NCI-H446 treated with DMSO at 0.1 percent for 48 hours (cell line): ENCODE measurements around the gene BRAF.
"Not testable (repeated sequence)": the region's sequence is repeated elsewhere in the genome, so short reads cannot be mapped to it uniquely, and the experiment has no call there.

Experiments
- DNase-seq: peaks from one replicate; lab custom pipeline; 2025; lab: John Stamatoyannopoulos, UW

Gene BRAF

DNA sequence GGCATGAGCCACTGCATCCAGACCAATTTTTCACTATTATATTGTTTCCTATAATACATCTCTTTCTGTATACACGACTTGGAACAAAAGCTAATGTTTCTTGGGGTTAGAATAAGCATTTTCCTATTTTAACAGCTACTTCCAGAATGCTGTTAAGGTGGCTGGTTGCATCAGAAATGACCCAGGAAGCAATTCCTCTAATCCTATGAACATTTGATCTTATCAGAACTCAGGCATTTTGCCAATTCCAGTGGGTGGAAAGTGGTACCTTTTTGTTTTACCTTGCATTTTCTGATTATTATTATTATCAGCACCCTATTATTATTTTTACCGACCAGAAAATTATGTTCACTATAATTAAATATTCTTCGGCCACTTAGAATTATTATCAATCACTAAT, 154.9 kb downstream of the BRAF start:
- no peak for DNase-seq

DNA sequence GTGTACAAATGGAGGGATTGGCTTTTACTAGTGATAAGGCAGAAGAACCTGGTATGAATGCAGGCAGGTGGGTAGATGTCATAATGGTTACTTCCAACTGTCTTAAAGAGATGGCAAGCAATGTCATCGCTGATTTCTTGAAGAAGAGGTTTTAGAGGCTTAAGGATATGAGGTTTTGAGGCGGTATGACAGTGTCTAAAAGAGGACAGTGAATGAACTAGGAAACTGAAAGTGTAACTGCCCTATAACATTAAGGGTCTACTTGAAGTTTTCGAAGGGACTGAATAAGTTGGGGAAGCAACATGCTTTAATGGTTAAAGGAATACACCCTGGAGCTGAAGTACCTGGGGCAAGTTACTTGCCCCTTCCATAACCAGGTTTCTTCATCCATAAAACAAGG, 157.3 kb downstream of the BRAF start:
- no peak for DNase-seq

- not testable (repeated sequence) for DNase-seq
Observed at GRCh38 chr7:140765441-140765840, 159.3 kb downstream of the BRAF start.

- not testable (repeated sequence) for DNase-seq
Observed at GRCh38 chr7:140763166-140763565, 161.6 kb downstream of the BRAF start.

DNA sequence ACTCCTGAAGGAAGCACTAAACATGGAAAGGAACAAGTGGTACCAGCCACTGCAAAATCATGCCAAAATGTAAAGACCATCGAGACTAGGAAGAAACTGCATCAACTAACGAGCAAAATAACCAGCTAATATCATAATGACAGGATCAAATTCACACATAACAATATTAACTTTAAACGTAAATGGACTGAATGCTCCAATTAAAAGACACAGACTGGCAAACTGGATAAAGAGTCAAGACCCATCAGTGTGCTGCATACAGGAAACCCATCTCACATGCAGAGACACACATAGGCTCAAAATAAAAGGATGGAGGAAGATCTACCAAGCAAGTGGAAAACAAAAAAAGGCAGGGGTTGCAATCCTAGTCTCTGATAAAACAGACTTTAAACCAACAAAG, 163.4 kb downstream of the BRAF start:
- DNase-seq: not testable (repeated sequence)

DNA sequence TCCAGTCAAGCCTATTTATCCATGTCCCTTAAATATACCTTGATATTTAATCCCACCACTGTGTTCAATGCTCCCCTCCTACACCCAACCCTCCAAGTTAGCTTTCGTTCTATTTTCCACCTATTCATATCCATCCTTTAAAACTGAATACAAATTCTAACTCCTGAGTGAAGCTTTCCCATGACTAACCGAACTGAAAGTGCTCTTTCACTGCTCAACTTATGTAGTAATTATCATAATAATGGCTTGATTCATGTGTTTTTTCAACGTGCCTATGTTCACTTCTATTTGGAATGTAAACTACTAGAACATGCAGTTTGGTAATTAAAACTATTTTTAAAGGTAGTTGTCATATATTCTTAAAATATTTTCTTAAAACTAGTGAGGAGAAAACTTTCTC, 170.2 kb downstream of the BRAF start:
- DNase-seq: no peak

GRCh38 chr7:140752533-140752932, 172.2 kb downstream of the BRAF start:
- no peak for DNase-seq

DNA sequence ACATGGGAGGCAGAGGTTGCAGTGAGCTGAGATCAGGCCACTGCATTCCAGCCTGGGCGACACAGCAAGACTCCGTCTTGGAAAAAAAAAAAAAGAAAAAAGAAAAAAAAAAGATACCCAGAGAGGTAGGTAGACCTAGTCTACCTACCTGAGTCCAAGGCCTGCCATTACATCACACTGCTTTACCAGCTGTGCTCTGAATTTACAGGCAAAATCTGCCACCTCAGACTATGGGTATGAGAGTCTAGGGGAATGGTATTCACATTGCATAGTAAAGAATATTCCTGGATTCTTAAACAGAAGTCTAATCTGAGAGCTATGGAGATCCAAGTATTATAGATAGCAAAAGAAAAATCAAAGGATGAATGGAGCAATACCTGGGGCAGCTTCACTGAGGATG, 178.0 kb downstream of the BRAF start:
- no peak for DNase-seq

DNA sequence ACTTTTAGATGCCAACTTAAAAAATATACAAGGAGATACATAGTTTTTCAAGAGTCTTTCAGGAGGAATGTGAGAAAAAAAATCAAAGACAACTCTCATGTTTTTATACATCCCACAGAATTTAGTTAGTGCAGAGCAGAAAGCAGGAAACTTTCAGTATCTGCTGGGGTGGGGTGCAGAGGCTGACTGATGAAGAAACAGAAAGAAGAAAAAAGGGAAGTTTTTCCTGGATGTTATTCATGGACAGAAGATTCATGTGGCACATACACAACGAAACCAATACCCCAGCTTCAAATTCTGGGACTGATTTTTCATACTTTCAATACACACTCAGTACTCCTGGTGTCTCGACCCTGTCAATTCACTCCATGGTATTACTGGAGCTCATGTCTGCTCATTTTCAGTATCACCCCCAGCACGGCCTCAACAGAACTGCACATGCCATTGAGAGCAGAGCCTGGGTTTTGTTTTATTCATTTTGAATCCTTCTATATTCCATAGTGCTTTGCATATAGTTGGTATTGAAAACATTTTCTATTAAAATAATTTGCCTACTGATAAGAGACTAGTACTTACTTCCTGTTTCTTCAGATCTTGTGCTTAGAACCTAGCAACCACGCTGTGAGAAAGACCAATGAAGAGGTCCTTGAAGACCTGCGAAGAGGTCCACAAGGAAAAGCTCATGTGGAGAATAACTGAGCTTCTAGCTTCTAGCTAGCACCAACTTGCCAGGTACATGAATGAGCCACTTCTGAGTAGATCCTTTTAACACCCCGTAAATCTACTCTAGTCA, 179.3 kb downstream of the BRAF start:
- DNase-seq: no peak

DNA sequence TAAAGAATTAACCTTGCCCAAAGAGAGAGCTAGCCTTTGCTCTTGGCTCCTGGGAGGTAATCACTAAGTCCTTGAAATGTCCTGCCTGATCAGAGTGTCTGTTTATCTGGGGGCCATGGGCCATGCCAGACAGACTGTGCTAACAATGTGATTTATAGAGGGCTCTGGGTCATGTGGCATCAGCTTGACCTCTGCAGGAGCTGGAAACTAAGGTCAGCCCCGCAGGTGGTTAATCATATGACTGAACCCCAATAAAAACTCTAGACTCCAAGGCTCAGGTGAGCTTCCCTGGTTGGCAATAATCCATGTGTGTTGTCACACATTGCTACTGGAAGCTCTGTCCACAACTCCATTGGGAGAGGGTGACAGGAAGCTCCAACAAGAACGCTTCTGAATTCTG, 180.7 kb downstream of the BRAF start:
- no peak for DNase-seq

GRCh38 chr7:140743255-140743654, 181.5 kb downstream of the BRAF start:
- not testable (repeated sequence) for DNase-seq

DNA sequence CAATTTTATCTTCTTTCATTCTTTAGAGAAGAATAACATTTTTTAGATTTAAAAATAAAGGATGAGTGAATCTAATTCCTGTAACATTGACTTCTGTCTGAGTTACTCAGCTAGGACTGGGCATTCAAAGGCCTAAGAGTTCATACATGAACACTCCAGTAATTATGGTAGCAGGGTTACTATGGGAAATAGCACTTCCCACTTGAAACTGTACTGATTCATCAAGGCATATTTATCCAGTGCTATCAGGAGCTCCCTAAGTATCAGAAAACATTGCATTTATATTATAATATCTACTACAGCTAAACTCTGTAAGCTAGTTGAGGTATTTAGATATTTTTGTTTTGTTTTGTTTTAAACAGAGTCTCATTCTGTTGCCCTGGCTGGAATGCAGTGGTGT, 186.4 kb downstream of the BRAF start:
- DNase-seq: no peak

DNA sequence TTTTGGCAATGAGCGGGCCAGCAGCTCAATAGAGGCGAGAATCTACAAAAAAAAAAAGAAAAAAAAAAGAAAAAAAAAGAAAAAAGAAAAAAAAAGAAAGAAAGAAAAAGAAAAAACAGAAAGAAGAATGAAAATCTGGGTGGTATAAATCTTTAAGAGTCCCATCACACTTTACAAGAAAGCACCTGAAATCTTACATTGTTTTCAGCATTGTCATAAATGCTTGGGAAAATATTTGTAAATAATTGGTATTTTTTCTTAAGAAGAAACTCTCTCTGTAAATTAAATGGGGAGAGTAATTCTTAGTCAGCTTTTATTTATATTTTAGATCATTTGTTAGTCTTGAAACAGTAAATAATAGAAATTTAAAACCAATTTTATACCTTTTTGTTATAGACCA, 190.0 kb downstream of the BRAF start:
- no peak for DNase-seq

GRCh38 chr7:140734096-140734495, 190.6 kb downstream of the BRAF start:
- DNase-seq: no peak

DNA sequence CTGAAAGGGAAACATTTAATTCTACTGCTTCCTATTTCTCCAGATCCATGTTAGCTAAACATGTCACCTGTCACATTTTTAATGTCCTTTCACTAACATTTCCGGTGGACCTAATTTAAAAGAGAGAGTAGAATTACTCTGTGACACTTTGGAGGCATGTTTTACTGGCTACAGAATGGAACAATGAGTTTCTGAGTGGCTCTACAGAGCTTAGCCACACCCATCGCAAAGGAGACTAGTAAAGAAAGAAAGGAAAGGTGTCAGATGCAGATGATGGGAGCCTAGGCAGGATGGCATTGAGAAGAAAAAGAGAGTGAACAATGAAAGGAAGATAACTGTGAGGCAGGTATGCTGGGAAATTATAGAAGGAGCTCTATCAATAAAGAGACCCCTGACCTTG, 192.3 kb downstream of the BRAF start:
- DNase-seq: no peak

- DNase-seq: no peak
Observed at GRCh38 chr7:140726281-140726680, 198.4 kb downstream of the BRAF start.

GRCh38 chr7:140724706-140725105, 200.0 kb downstream of the BRAF start:
- DNase-seq: no peak

DNA sequence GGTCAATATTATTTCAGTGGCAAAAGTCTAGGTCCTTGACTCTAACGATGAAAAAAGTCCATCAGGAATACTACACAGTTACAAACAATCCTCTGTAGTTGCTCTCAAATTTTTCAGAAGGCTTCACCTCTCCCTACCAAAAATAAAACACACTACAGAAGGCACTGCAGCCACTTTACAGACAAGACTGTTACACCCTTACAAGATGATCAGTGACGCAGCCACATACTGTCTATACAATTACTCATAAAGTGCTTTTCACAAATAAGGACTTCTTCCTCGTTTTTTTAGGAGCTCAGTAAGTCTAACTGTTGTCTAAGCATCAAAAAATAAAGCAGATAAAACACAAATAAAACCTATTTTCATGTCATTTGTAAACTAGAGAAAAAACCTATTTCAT, 201.2 kb downstream of the BRAF start:
- no peak for DNase-seq

GRCh38 chr7:140723006-140723405, 201.7 kb downstream of the BRAF start:
- DNase-seq: no peak

DNA sequence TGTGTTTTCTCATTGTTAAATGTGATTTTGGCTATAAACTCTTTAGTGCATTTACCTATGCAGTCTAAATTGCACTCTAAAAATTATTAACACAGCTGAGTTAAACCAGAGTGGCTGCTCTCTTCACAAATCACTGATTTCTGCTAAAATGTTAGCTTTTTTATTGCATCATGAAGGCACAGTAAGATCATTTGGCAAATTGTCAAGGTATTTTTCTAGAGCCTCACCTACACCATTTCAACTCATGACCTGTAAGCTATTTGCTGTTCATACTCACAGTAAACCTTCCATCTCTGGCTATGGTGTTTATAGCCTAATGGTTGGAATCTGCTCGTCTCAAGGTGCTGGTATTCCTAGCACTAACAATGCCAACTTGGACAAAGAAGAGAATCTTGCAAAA, 202.5 kb downstream of the BRAF start:
- no peak for DNase-seq

DNA sequence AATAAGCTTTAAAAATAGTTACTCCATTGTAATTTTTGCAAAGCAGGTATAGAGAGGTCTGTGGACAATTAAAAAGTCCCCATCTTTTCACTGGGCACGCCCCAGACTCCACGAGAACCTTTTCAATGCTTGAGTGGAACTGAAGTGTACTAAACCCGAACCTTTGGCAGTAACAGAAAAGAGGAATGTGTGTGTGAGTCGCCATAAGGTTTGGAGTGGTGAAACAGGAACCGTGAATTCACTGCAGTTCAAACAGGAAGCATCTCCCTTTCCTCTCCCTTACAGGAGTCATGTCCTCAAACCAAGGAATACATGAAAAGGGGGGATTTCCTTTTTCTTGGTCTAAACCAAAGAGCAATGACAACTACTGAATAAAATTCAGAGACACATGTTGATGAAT, 205.0 kb downstream of the BRAF start:
- DNase-seq: no peak

DNA sequence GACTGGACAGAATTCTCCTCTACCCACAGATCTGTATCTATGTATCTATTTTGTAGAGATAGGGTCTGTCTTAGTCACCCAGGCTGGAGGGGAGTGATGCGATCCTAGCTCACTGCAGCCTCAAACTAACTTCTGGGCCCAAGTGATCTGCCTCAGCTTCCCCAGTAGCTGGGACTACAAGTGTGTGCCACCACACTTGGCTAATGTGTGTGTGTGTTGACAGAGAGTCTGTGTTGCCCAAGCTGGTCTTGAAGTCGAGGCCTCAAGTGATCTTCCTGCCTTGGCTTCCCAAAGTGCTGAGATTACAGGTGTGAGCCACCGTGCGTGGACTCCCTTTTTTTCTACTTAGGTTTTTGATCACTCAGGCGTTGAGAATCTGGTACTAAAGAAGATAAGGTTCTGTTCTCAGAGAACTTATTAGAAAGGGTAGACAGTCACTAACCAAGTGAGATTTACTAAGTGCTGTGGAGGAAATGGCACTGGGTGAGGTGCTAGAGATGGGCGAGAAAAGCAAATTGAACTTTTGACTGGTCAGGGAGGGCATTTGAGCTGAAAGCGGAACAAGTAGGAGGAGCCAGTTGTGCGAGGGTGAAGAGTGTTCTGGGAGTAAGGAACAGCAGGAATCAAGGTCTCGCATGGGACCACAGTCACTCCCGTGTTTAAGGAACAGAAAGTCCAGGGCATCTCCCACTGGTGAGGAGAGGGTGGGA, 210.2 kb downstream of the BRAF start:
- DNase-seq: no peak

- DNase-seq: not testable (repeated sequence)
Observed at GRCh38 chr7:140712392-140712791, 212.3 kb downstream of the BRAF start.

DNA sequence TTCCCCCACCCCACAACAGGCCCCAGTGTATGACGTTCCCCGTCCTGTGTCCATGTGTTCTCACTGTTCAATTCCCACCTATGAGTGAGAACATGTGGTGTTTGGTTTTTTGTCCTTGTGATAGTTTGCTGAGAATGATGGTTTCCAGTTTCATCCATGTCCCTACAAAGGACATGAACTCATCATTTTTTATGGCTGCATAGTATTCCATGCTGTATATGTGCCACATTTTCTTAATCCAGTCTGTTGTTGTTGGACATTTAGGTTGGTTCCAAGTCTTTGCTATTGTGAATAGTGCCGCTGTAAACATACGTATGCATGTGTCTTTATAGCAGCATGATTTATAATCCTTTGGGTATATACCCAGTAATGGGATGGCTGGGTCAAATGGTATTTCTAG, 216.0 kb downstream of the BRAF start:
- DNase-seq: not testable (repeated sequence)
